ENCODE results near the gene SORD. TPM values are rescaled to one million over a fixed set of nuclear protein-coding genes. Genes with fewer than 3 reads are reported as not detected.
"Not testable (repeated sequence)": the region's sequence is repeated elsewhere in the genome, so short reads cannot be mapped to it uniquely, and the experiment has no call there.

Gene SORD
- total and polyA plus RNA-seq, 8 donors, result 5.5 to 43.3 (median 15.3) TPM

GRCh38 chr15:45075440-45076320, 52.7 kb downstream of the SORD start:
- H3K4me3 ChIP-seq; H3K36me3 ChIP-seq; DNase-seq; H3K27me3 ChIP-seq; intact Hi-C loops (cut with DNase I; ENCODE audit: low total_unique reads); H3K4me1 ChIP-seq; H3K9me3 ChIP-seq: not testable (repeated sequence)
- H3K27ac ChIP-seq, result peak overlapping the region in 3 of 5 donors; percentile 56 to 70 (median 58)
- 74 to 100% (median 83%) methylated on average over 1 of the region's 9 CpGs; no CpG with 5 or more reads in 2 of the 5 donors for WGBS, 5 donors

DNA sequence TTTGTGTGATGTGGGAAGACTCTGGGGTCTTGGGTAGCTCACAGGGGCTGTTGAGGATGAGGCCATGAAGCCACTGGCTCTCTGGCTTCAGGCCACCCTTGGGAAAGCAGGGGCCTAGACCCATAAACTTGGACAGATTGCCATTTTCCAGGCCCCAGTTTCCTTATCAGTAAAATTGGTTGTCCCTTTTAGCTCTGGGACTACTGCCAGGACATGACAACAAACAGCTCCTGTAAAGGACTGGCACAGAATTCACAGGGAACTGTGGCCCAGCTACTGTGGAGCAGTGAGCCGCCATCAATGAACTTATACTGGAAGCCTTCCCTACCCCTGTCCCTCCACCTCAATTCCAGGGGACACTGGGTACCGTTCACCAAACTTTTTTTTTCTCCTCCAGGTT, 54.4 kb downstream of the SORD start:
- peaks cover 4 to 12% (median 6%) of the 10 kb centered on the region in 4 donors for H3K4me1 ChIP-seq
- H3K36me3 ChIP-seq; H3K4me3 ChIP-seq; H3K27me3 ChIP-seq; intact Hi-C loops (cut with DNase I; ENCODE audit: low total_unique reads); H3K9me3 ChIP-seq: not testable (repeated sequence)
- TF ChIP-seq POLR2AphosphoS5 (IDR thresholded peaks at IDR 0.05), result peak in 1 of 3 donors; percentile 36
- H3K27ac ChIP-seq, result peak overlapping the region; percentile 49 to 88 (median 78)
- WGBS, 5 donors, result 37 to 56% (median 45%) methylated on average over 2 of the region's 2 CpGs; no CpG with 5 or more reads in 1 of the 5 donors
- DNase-seq, result peak in 1 of 2 donors; percentile 63

GRCh38 chr15:45079201-45079600, 56.2 kb downstream of the SORD start:
- peak in 1 of 2 donors; percentile 25 for DNase-seq
- intact Hi-C loops (cut with DNase I; ENCODE audit: low total_unique reads), result not testable (repeated sequence)
- 69 to 78% (median 75%) methylated on average over 5 of the region's 5 CpGs for WGBS, 5 donors

DNA sequence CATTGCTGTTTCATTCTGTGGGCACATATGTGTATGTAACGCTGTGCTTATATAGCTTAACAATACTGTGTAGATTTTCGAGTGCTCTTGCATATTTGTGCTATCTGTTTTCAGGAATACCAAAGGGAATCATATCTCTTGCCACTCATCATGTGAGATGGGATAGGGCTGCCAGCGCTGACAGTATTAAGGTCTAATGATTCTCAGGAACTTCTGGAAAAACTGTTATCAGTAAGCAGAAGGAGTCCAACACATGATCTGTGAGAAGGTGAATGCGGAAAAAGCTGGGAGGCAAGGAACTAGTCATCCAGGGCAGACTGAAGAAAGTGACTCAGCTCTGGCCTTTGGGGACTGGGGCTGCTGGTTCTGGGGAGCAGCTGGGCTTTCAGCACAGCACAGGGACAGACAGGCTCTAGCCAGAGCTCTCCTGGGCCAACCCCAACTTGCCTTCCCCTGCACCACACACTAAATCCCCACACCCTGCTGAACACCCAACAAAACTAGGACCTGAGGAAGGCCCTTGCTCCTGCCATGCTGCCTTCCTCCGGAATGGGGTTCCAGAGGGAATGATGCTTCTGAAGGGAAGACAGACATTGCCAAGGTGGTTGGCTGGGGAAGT, 56.7 kb downstream of the SORD start:
- H3K9me3 ChIP-seq; intact Hi-C loops (cut with DNase I; ENCODE audit: low total_unique reads); H3K36me3 ChIP-seq; H3K27me3 ChIP-seq; H3K4me3 ChIP-seq: not testable (repeated sequence)
- H3K27ac ChIP-seq, result peak overlapping the region; percentile 2 to 77 (median 64)
- H3K4me1 ChIP-seq, result peaks cover 13 to 21% (median 18%) of the 10 kb centered on the region in 4 donors
- whole genome bisulfite sequencing, 5 donors, result 74 to 81% (median 77%) methylated on average over 5 of the region's 5 CpGs
- DNase-seq, result peak in 1 of 2 donors; percentile 24

More at GRCh38 chr15:45079201-45079600, 56.2 kb downstream of the SORD start:
- H3K27ac ChIP-seq, result peak overlapping the region in 4 of 5 donors; percentile 40 to 73 (median 57)
- peaks cover 13 to 19% (median 16%) of the 10 kb centered on the region in 4 donors for H3K4me1 ChIP-seq
- H3K4me3 ChIP-seq, H3K9me3 ChIP-seq, H3K36me3 ChIP-seq, H3K27me3 ChIP-seq: not testable (repeated sequence)

GRCh38 chr15:45080593-45080992, 57.6 kb downstream of the SORD start:
- H3K36me3 ChIP-seq; H3K27me3 ChIP-seq; intact Hi-C loops (cut with DNase I; ENCODE audit: low total_unique reads); H3K4me3 ChIP-seq; H3K9me3 ChIP-seq: not testable (repeated sequence)
- peak in 1 of 2 donors; percentile 61 for DNase-seq
- WGBS, 5 donors, result 85 to 100% (median 90%) methylated on average over 2 to 3 of the region's 3 CpGs
- H3K4me1 ChIP-seq, result peaks cover 13 to 29% (median 19%) of the 10 kb centered on the region in 4 donors
- peak overlapping the region in 2 of 5 donors; percentile 57 to 64 for H3K27ac ChIP-seq

- 72 to 90% (median 84%) methylated on average over 5 to 10 of the region's 10 CpGs for WGBS, 5 donors
- peaks cover 13 to 29% (median 19%) of the 10 kb centered on the region in 4 donors for H3K4me1 ChIP-seq
- not testable (repeated sequence) for H3K9me3 ChIP-seq
Measured at GRCh38 chr15:45082412-45082811, 59.4 kb downstream of the SORD start.

DNA sequence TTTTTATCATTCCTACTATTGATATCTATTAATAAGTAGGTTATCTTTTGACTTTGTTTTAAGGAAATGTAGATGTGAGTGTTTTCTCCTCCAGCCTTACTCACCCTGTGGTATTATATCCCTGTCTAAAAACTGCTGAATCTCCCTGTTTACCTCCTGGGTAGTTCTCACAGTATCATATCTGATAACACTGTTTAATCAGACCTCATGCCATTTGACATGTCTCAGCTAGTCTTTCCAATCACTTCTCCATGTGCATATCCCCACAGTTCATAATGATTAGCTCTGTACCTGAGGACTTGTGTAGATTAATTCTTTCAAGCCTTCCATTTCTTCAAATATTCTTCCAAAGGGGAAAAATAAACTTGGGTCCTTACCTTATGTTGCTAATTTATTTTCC, 60.2 kb downstream of the SORD start:
- Histone ChIP-seq H3K4me3 (no peak overlapping the region), H3K9me3 (no peaks in the 10 kb centered on the region), H3K27ac (peak overlapping the region; percentile 24 to 60 (median 42)), H3K4me1 (peaks cover 9 to 29% (median 17%) of the 10 kb centered on the region in 4 donors), H3K27me3 (peaks cover 0 to 6% (median 0%) of the 10 kb centered on the region in 3 donors), H3K36me3 (no peaks in the 10 kb centered on the region)
- TF ChIP-seq POLR2A (IDR thresholded peaks at IDR 0.05), result no peak
- no peak for TF ChIP-seq CTCF (IDR thresholded peaks at IDR 0.05)
- TF ChIP-seq EP300 (IDR thresholded peaks at IDR 0.05), result no peak
- TF ChIP-seq POLR2AphosphoS5 (IDR thresholded peaks at IDR 0.05), result peak in 2 of 3 donors; percentile 49 to 52
- intact Hi-C loops (cut with DNase I; ENCODE audit: low total_unique reads), result no loop called here
- DNase-seq, result no peak

More at GRCh38 chr15:45082412-45082811, 59.4 kb downstream of the SORD start:
- H3K4me3 ChIP-seq; DNase-seq; H3K36me3 ChIP-seq; H3K27me3 ChIP-seq; intact Hi-C loops (cut with DNase I; ENCODE audit: low total_unique reads): not testable (repeated sequence)
- H3K27ac ChIP-seq, result peak overlapping the region in 2 of 5 donors; percentile 32 to 60
